A172 (cell line): ENCODE data around the gene BLTP2. TPM values are rescaled to one million over a fixed set of nuclear protein-coding genes. Genes with fewer than 3 reads are reported as not detected.
"Not testable (repeated sequence)": the region's sequence is repeated elsewhere in the genome, so short reads cannot be mapped to it uniquely, and the experiment has no call there.

Experiments used
- DNase-seq: peaks from one replicate; pipeline ENCODE4 v3.0.0-alpha.2; 2015; ENCODE audit warnings: low spot score
- total RNA-seq: library from RNA; depleted of rRNA; stranded (reverse); fragments of >200 nt; shearing (Covaris generic); gene quantifications from 2 replicates; pipeline ENCODE4 v1.2.3, GENCODE V29; 2014; rRNA removed

Gene BLTP2
- 119 and 131 TPM in 2 replicates for total RNA-seq

DNA sequence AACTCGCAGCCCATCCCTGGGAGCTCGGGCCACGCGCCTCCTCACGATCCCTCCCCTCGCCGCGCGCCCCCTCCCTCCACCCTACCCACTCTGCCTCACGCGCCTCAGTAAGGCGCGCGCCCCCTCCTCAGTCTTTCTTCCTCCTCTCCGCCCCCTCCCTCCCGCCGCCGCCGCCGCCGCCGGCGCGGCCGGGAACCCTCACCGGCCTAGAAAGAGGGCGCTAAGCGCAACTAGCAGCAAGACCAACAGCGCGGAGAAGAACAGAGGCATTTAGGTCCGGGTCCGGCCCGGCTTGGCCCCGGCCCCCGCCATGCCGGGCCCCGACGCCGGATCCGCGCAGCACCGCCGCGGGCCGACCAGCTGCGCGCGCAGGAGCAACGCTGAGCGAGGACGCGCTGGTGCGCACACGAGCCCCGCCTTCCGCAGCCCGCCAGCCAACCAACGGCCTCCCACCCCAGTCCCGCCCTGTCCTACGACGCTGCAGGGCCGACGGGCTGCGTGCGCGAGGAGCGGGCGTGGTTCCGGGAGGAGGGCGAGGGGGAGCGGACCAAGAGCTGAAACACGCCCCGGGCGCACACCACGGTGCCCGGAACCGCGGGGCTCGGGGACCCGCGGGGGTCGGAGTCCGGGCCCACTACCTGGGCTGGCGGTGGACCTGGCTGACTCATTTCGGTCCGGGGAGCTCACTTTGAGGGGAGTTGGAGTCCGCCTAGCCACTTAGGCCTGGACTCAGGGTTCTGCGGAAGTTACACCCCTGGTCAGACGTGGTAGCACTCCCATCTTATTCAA is at the start of gene BLTP2:
BLTP2 (minus strand) TSS at position 372 of the 789 bp plus-strand sequence; CDS start at position 270, 102 bp downstream.
- peak; percentile 88 for DNase-seq

DNA sequence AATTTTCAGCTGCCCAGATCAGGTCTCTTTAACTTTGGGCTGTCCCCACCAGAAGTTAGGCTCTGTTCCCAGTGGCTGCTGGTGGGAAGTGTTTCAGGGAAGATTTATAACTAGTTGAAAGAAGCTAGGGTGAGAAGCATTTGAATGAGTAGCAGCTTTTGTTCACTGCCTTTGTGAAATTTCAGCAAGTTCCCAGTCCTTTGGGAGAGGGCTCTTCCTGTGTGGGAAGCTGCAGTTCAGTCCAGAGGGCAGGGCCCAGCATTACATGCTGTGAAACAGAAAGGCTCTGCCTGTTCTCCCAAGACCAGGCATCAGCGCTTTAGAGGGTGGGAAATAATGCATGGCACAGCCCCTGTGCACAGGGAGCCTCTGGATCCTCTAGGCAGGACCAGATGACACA is 48.9 kb upstream of the BLTP2 start:
- no peak for DNase-seq

DNA sequence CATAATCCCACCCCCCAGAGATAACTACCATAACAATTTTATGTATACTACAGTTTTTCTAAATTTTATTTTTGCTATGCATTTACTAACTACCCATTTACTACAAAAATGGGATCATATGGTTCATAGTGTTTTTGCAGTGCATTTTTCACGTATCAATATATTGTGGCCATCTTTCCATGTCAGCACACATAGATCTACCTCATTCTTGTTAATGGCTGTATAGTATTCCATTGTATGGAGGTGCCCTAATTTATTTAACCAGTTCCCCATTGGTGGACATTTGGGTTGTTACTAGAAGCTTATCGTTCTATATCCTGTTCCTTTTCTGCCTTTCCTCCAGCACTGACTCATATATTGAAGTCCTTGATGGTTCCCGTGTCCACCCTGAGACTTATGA is 44.1 kb upstream of the BLTP2 start:
- DNase-seq = no peak

DNA sequence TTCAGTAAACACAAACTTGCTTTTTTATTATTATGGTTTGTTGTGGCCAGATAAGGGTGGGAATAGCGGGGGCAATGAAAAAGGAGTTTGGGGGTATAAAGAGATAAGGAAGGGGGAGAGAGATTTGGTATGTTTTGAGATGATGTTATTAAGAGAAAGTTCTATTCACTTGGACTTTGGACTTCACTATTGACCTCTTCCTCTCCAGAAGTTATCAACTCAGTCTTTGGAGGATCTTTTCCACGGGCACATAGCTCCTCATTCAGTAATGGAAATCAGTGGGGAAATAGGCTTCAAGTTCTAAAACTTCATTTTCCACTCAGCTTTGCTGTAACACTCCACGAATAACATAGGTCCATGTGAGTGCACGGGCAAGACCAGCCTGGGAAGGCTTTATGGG is 43.5 kb upstream of the BLTP2 start:
- no peak for DNase-seq

DNA sequence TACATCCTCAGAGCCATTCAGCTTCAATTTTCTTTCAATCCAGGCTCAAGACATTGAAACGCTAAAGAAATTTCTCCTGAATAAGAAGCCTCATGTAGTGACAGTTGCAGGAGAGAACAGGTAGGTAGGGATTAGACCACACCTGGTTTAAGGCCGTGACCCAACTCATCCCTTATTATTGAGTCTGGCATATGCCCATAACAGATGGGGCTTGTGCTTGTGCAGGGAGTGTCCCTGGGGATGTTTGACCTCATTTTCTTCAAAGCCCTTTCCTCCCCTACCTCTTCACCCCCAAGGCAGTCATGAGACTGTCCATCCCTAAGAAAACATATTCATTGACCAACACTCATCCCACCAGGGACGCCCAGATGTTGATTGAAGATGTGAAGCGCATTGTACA is 41.3 kb upstream of the BLTP2 start:
- DNase-seq = no peak

DNA sequence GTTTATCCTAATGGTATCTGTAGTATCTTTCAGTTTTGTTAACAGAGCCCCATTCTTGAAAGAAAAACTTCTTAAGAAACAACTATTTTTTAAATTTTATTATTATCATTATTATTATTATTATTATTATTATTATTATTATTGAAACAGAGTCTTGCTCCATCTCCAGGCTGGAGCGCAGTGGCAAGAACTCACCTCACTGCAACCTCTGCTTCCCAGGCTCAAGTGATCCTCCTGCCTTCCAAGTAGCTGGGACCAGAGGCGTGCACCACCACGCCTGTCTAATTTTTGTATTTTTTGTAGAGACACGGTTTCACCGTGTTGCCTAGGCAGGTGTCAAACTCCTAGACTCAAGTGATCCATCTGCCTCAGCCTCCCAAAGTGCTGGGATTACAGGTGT is 40.4 kb upstream of the BLTP2 start:
- DNase-seq = no peak

DNA sequence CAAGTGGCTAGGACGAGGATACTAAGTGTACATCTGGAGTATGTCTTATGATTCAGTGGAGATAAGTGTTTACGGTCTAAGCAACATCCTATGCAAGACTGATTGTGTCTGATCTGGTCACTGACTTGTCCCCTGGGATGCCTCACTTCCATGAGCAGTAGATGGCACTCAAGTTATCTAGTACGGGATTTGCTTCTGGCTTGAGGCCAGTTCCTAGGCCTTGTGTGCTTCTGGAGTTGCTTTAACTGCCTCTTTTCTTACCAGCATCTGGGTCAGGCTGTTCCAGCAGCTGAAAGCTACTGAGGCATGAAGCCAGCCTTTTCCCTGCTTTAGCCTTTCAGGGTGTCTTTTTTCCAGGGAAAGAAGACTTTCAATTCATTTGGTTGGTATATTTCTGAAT is 40.0 kb upstream of the BLTP2 start:
- peak; percentile 59 for DNase-seq

DNA sequence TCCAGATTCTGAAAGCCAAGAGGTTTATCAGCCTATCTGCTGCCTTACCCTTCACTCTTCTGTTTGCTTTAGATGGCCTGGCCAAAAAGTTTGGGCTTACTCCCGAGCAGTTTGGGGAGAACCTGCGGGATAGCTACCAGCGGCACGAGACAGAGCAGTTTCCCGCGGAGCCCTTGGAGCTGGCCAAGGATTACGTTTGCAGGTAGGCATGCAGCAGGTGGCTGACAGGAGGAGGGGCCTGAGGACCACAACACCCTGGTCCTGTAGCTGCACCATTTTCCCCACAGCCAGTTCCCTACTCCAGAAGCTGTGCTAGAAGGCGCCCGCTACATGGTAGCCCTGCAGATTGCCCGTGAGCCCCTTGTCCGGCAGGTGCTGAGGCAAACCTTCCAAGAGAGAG is 37.7 kb upstream of the BLTP2 start:
- DNase-seq = no peak

DNA sequence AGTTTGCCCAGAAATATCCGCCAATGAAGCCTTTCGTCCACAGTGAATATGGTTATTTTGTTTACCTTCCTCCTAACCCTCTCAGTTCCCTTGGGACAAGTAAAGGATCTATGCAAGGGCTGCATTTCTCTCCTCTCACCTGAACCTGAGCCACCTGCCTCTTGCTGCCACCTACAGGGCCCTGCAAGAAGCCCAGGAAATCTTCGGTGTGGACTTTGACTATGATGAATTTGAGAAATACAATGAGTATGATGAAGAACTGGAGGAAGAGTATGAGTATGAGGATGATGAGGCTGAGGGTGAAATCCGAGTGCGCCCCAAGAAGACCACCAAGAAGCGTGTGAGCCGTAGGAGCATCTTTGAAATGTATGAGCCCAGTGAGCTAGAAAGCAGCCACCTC is 31.0 kb upstream of the BLTP2 start:
- no peak for DNase-seq

DNA sequence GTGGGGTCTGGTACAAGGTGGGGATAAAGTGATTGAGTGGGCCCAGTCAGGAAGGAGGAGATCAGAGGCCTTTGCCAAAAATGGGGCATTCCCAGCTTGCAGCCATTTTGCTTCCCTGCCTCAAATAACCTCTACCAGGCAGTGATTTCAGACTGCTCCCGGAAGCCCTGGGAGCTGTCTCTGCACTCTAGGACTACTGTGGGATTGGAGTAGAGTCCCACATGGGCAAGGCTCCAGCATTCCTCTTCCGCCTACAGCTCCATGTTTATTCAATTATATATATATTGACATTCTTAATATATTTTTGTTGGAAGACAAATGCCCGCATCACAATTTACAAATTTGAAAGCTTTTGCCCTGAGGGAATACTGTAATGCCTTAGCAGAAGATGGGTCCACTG is 30.5 kb upstream of the BLTP2 start:
- DNase-seq = no peak

DNA sequence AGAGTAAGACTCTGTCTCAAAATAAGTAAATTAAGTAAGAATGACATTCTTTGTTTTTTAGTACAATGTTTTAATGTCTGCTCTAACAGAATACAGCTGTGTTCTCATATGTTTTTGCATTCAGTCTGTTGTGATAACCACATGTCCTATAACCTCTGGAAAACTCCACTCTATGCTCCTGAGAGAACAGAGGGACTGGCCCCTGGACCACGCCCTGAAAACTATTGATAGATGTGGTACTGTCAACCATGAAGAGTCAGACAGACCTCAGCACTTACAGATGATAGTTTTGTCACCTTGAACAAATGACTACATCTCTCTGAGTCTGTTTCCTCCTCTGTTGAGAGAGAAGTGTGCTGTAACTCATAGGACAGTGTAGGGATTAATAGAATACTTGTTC is 25.0 kb upstream of the BLTP2 start:
- DNase-seq = no peak

DNA sequence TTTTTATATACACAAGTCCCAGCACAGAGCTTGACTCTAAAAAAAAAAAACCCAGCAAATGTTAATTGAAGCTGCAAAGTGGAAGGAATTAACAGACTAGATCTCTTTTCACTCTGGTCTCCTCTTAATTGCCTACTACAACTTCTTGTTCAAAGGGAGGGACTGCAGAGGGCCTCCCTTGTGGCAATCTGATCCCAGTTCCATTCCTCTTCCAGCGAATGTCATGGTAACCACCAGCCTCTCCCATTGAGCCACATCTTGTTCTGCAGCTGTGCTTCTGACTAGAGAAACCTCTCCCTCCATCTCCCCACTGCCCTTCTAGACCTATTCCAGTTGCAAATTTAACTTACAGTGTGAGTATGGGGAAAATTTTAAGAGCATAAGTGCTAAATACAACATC is 22.9 kb upstream of the BLTP2 start:
- no peak for DNase-seq

DNA sequence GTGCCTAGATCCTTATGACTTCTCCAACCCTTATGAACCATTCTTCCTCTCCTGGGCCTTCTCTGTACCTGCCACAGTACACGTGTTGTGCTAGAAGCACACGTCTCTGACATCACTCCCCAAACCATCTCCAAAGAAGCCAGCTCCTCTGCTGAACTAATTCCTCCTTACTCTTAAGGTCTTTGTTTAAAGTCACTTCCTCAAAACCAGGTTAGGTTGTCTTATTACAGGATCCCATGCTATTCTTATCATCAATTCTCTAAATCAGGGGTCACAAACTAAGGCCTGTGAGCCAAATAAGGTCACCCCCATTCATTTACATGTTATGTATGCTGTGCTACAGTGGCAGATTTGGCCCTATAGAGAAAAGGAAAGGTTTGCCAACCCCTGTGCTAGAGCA is 21.0 kb upstream of the BLTP2 start:
- no peak for DNase-seq

DNA sequence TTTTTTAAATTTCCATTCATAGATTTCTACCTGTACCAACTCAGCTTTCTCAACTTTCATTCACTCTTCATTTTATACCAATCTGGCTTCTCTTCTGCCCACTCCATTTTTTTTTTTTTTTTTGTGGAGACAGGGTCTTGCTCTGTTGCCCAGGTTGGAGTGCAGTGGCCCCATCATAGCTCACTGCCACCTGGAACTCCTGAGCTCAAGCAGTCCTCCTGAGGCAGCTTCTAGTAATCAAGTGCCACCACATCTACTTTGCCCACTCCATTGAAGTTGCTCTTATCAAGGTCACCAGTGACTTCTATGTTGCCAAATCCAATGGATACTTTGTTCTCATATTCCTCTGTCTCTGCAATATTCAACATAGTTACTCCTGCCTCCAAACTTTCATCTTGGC is 18.8 kb upstream of the BLTP2 start:
- no peak for DNase-seq

DNA sequence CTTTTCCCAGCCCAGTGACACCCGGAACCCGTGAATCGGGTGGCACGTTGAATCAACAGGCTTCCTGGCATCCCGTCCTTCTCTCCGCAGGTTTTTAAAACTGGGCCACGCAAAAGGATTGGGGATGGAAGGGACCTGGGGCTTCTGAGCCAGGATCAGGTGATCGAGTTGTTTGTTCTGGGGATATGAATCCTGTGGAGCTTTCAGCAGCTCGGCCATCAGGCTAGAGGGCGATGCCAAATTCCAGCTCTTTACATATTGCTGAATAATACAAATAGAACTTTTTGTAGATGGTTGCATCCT is 17.5 kb upstream of the BLTP2 start:
- no peak for DNase-seq

DNA sequence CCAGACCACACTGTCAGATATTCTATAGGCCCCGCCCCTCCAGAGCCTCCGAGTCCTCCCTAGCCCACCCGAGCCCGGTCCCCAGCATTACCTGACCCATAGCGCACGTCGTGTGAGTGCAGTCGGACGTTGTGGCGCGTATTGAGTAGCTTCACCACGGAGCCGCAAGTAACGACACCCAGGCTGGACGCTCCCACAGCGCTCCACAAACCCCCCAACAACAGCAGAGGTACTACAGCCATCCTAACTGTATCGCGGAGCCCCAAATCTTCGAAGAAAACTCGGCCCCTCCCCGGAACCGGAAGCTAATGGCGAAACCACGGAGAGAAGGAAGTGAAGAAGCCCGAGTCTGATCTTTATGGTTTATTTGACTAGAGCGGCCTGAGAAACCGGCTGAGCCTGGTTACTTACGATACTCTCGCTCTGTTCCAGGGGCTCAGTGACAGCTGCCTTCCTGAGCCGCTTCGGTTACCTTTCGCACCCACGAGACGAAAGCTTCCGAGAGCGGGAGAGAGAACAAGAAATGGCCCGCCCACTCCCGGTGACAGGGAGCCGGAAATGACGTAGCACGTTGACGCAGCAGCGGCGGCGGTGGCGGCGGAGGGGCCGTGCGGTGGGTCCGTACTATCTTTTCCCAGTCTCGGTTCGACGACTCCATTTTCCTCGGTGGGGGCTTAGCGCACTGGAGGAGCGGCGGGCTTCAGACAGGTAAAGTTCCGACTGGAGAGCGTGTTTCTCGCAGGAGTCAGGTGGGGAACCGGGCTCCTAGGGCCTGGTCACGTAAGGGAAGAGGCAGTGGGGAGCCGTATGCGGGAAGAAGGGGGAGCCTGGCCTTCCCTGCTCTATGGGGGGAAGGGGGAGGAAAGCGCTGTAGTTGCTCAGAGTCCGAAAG is 16.9 kb upstream of the BLTP2 start, which contains the start of the genes SDF2 and SUPT6H:
SDF2 (minus strand) TSS at position 272 of the 892 bp plus-strand sequence; CDS start at position 242, 30 bp downstream.
SUPT6H (plus strand) TSS at position 571 of the 892 bp plus-strand sequence. CDS start 11,197 bp downstream, outside the sequence.
- peak; percentile 89 for DNase-seq

DNA sequence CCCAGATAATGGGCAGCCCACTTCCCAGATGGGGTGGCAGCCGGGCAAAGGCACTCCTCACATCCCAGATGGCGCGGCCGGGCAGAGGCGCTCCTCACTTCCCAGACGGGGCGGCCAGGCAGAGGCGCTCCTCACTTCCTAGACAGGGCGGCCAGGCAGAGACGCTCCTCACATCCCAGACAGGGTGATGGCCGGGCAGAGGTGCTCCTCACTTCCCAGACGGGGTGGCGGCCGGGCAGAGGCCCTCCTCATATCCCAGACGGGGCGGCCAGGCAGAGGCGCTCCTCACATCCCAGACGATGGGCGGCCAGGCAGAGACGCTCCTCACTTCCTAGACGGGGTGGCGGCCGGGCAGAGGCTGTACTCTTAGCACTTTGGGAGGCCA is 14.5 kb upstream of the BLTP2 start:
- DNase-seq = not testable (repeated sequence)

DNA sequence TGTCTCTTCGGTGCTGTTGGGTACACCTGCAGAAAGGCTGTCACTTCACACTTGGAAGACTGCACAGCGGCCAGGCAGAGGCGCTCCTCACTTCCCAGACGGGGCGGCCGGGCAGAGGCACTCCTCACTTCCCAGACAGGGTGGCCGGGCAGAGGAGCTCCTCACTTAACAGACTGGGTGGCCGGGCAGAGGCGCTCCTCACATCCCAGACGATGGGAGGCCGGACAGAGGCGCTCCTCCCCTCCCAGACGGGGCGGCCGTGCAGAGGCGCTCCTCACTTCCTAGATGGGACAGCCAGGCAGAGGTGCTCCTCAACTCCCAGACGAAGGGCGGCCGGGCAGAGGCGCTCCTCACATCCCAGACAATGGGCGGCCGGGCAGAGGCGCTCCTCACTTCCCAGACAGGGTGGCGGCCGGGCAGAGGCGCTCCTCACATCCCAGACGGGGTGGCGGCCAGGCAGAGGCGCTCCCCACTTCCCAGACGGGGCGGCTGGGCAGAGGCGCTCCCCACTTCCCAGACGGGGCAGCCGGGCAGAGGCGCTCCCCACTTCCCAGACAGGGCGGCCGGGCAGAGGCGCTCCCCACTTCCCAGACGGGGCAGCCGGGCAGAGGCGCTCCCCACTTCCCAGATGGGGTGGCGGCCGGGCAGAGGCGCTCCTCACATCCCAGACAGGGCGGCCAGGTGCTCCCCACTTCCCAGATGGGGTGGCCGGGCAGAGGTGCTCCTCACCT is 14.0 kb upstream of the BLTP2 start:
- not testable (repeated sequence) for DNase-seq

DNA sequence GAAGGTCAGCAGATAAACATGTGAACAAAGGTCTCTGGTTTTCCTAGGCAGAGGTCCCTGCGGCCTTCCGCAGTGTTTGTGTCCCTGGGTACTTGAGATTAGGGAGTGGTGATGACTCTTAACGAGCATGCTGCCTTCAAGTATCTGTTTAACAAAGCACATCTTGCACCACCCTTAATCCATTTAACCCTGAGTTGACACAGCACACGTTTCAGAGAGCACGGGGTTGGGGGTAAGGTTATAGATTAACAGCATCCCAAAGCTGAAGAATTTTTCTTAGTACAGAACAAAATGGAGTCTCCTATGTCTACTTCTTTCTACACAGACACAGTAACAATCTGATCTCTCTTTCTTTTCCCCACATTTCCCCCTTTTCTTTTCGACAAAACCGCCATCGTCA is 13.4 kb upstream of the BLTP2 start:
- not testable (repeated sequence) for DNase-seq

DNA sequence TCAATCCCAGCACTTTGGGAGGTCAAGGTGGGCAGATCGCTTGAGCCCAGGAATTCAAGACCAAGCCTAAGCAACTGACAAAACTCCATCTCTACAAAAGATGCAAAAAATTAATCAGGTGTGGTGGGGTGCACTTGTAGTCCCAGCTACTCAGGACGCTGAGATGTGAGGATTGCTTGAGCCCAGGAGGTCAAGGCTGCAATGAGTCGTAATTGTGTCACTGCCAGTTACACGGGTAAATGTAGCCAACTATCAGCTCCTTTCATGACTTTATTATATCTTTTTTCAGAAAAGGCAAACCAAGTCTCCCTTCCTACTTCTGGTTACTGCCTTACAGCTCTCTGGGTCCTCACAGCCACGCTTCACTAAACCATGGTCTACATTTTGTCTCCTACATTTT is 12.8 kb upstream of the BLTP2 start:
- peak; percentile 28 for DNase-seq

DNA sequence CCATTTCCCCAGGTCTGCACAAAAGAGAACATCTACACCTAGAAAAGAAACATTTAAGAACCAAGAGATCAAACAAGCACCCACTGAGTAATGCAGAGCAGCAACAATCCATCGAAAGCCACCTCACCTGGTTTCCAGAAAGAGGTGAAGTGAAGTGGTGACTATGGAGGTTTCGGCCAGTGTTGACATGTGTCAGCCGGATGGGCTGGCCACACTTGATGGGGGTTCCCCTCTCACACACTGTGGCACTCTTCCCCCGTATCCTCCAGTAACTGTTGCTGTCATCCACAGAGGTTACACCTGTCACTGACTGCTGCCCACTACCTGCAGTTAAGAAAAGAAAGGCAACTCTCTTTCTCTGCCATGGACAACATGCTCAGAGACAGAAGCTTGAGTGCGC is 10.2 kb upstream of the BLTP2 start:
- DNase-seq = no peak

DNA sequence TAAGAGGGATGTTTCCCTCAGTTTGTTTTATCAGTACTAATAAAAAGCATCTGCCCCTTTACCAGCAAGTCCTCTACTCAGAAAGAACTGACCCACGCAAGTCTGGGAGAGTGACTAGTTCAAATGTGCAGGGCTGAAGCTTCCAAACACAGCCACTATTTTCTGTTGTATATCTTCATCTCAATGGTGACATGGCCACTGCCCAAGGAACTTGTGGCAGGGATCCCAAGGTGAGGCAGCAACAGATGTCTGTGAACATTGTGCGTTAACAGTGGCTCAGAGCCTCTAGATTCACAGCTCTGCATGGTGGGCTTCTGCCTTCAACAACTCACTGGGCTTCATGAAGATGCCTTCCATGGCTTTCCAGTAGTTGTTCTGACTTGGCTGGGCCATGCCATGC is 3.7 kb upstream of the BLTP2 start:
- DNase-seq = no peak
